ENCODE measurements around the gene CERS3. TPM values are rescaled to one million over a fixed set of nuclear protein-coding genes. Genes with fewer than 3 reads are reported as not detected.
"Not testable (repeated sequence)": the region's sequence is repeated elsewhere in the genome, so short reads cannot be mapped to it uniquely, and the experiment has no call there.

CERS3 gene
- total and polyA plus RNA-seq, 10 of the 15 experiments (the other 5 are each of a cell fraction or from before 2014, with no cell fraction given), result not detected

DNA sequence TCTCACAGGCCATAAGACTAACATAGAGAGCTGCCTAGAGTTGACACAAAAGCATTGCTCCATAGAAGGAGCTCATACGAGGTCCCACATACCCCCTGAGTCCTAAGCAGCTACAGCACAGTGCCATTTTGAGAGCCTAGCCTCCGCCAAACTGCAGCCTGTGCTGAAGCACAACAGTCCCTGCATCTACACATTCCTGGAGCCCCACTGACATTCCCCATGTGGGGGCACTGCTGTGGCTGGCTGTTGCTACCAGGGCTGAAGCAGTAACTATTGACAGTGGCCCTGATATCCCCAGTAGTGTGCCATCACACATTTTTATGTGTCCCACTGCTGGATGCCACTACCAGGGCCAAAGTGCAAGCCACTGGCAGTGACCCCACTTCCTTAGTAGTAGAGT is 80.3 kb downstream of the CERS3 start:
- Histone ChIP-seq H3K9me3 (replicated peaks; ENCODE audit: control insufficient read depth, insufficient read depth, low read length) (no peaks in the 10 kb centered on the region; the same call in 1 of the 3 replicates), H3K79me2 (ENCODE audit: control insufficient read depth, insufficient read depth, low read length) (no peaks in the 10 kb centered on the region), H4K20me1 (ENCODE audit: control insufficient read depth, insufficient read depth) (no peaks in the 10 kb centered on the region), H3K36me3 (ENCODE audit: control insufficient read depth in 2 of 2, insufficient read depth in 2 of 2, low read length in 1 of 2) (no peaks in the 10 kb centered on the region), H3K9ac (ENCODE audit: control insufficient read depth, insufficient read depth, low read length) (no peak overlapping the region), H3K4me1 (ENCODE audit: control insufficient read depth, insufficient read depth, low read length) (no peaks in the 10 kb centered on the region), H3K27me3 (replicated peaks in 1 of 2; ENCODE audit: control insufficient read depth in 2 of 2, insufficient read depth in 2 of 2, low read length in 1 of 2) (no peaks in the 10 kb centered on the region), H3K27ac (ENCODE audit: control insufficient read depth, insufficient read depth) (no peak overlapping the region), H2AFZ (ENCODE audit: control insufficient read depth, low read depth, low read length) (no peak overlapping the region), H3K4me3 (no peak overlapping the region), H3K4me2 (ENCODE audit: control insufficient read depth, insufficient read depth) (no peak overlapping the region)
- BruUV-seq (replicated peaks), result no TSS peak
- WGBS (ENCODE audit: insufficient coverage, insufficient replicate concordance, low lambda C conversion rate, missing lambda C conversion rate), result 0% methylated on average over 2 of the region's 2 CpGs
- ChIA-PET SMC1A (ENCODE audit: uncharacterized antibody, unreplicated experiment) (no interaction called here), CTCF (interaction anchor here (0.7 kb wide), 1 partner anchor 1368 kb away, joined by 3 read pairs; no protein-coding TSS in a partner anchor), POLR2A (no interaction called here), RAD21 (ENCODE audit: unreplicated experiment) (no interaction called here)
- intact Hi-C loops (cut with micrococcal nuclease; ENCODE audit: unreplicated experiment) (no loop called here), in situ Hi-C loops (cut with MboI) (no loop called here)
- TF ChIP-seq TCF3 (IDR thresholded peaks at IDR 0.05; ENCODE audit: borderline replicate concordance, insufficient read depth, low read depth, low read length), result no peak
- TF ChIP-seq, protein P1, sequence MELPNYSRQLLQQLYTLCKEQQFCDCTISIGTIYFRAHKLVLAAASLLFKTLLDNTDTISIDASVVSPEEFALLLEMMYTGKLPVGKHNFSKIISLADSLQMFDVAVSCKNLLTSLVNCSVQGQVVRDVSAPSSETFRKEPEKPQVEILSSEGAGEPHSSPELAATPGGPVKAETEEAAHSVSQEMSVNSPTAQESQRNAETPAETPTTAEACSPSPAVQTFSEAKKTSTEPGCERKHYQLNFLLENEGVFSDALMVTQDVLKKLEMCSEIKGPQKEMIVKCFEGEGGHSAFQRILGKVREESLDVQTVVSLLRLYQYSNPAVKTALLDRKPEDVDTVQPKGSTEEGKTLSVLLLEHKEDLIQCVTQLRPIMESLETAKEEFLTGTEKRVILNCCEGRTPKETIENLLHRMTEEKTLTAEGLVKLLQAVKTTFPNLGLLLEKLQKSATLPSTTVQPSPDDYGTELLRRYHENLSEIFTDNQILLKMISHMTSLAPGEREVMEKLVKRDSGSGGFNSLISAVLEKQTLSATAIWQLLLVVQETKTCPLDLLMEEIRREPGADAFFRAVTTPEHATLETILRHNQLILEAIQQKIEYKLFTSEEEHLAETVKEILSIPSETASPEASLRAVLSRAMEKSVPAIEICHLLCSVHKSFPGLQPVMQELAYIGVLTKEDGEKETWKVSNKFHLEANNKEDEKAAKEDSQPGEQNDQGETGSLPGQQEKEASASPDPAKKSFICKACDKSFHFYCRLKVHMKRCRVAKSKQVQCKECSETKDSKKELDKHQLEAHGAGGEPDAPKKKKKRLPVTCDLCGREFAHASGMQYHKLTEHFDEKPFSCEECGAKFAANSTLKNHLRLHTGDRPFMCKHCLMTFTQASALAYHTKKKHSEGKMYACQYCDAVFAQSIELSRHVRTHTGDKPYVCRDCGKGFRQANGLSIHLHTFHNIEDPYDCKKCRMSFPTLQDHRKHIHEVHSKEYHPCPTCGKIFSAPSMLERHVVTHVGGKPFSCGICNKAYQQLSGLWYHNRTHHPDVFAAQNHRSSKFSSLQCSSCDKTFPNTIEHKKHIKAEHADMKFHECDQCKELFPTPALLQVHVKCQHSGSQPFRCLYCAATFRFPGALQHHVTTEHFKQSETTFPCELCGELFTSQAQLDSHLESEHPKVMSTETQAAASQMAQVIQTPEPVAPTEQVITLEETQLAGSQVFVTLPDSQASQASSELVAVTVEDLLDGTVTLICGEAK (IDR thresholded peaks at IDR 0.05; ENCODE audit: borderline replicate concordance), result no peak
- TF ChIP-seq RCOR1 (conservative IDR thresholded peaks at IDR 0.05; ENCODE audit: low read depth, low read length), result no peak
- TF ChIP-seq ZNF622 (IDR thresholded peaks at IDR 0.05), result no peak
- TF ChIP-seq, protein P2, sequence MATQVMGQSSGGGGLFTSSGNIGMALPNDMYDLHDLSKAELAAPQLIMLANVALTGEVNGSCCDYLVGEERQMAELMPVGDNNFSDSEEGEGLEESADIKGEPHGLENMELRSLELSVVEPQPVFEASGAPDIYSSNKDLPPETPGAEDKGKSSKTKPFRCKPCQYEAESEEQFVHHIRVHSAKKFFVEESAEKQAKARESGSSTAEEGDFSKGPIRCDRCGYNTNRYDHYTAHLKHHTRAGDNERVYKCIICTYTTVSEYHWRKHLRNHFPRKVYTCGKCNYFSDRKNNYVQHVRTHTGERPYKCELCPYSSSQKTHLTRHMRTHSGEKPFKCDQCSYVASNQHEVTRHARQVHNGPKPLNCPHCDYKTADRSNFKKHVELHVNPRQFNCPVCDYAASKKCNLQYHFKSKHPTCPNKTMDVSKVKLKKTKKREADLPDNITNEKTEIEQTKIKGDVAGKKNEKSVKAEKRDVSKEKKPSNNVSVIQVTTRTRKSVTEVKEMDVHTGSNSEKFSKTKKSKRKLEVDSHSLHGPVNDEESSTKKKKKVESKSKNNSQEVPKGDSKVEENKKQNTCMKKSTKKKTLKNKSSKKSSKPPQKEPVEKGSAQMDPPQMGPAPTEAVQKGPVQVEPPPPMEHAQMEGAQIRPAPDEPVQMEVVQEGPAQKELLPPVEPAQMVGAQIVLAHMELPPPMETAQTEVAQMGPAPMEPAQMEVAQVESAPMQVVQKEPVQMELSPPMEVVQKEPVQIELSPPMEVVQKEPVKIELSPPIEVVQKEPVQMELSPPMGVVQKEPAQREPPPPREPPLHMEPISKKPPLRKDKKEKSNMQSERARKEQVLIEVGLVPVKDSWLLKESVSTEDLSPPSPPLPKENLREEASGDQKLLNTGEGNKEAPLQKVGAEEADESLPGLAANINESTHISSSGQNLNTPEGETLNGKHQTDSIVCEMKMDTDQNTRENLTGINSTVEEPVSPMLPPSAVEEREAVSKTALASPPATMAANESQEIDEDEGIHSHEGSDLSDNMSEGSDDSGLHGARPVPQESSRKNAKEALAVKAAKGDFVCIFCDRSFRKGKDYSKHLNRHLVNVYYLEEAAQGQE (IDR thresholded peaks at IDR 0.05; ENCODE audit: low read depth, low read length), result no peak
- no peak for ATAC-seq
- no peak for FAIRE-seq
- no peak for DNase-seq (ENCODE audit: low read depth, low spot score)

DNA sequence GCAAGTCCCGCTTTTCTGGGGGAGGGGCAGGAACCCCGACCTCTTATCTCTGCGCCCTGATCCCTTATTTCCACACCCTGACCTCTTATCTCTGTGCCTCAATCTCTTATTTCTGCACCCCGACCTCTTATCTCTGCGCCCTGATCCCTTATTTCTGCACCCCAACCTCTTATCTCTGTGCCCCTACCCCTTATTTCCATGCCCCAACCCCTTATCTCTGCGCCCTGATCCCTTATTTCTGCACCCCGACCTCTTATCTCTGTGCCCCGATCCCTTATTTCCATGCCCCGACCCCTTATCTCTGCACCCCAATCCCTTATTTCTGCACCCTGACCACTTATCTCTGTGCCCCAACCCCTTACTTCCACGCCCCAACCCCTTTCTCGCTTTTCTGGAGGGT is 87.7 kb downstream of the CERS3 start:
- H3K27me3 ChIP-seq (replicated peaks in 1 of 2; ENCODE audit: control insufficient read depth in 2 of 2, insufficient read depth in 2 of 2, low read length in 1 of 2); H2AFZ ChIP-seq (ENCODE audit: control insufficient read depth, low read depth, low read length); SMC1A ChIA-PET (ENCODE audit: uncharacterized antibody, unreplicated experiment); CTCF ChIA-PET; H3K27ac ChIP-seq (ENCODE audit: control insufficient read depth, insufficient read depth); H3K4me3 ChIP-seq; DNase-seq (ENCODE audit: low read depth, low spot score); in situ Hi-C loops (cut with MboI); intact Hi-C loops (cut with micrococcal nuclease; ENCODE audit: unreplicated experiment); BruUV-seq (replicated peaks); H3K4me1 ChIP-seq (ENCODE audit: control insufficient read depth, insufficient read depth, low read length); H4K20me1 ChIP-seq (ENCODE audit: control insufficient read depth, insufficient read depth); POLR2A ChIA-PET; H3K9ac ChIP-seq (ENCODE audit: control insufficient read depth, insufficient read depth, low read length); H3K9me3 ChIP-seq (replicated peaks; ENCODE audit: control insufficient read depth, insufficient read depth, low read length); H3K79me2 ChIP-seq (ENCODE audit: control insufficient read depth, insufficient read depth, low read length); FAIRE-seq; H3K4me2 ChIP-seq (ENCODE audit: control insufficient read depth, insufficient read depth); ATAC-seq; RAD21 ChIA-PET (ENCODE audit: unreplicated experiment); H3K36me3 ChIP-seq (ENCODE audit: control insufficient read depth in 2 of 2, insufficient read depth in 2 of 2, low read length in 1 of 2): not testable (repeated sequence)
- 30% methylated on average over 9 of the region's 11 CpGs for WGBS (ENCODE audit: insufficient coverage, insufficient replicate concordance, low lambda C conversion rate, missing lambda C conversion rate)
